B cell (primary cell): Measurements from ENCODE around the gene RNF157. TPM values are rescaled to one million over a fixed set of nuclear protein-coding genes. Genes with fewer than 3 reads are reported as not detected.

Source experiments
- ATAC-seq: fragments of 200-7000 bp; cut with Tn5 transposase; one replicate; pipeline ENCODE4 v1.10.0; 2021; ENCODE audit warnings: low read depth, mild to moderate bottlenecking, moderate number of reproducible peaks, moderate library complexity
- CTCF ChIA-PET: fragments of 350-600 bp; sonication (Branson Sonifier 250); formaldehyde crosslinking; loops from one replicate; lab custom pipeline; 2021; ENCODE audit warnings: antibody characterized with exemption, inconsistent platforms; lab: Charles Lee
- POLR2A ChIA-PET: fragments of 350-600 bp; sonication (Branson Sonifier 250); formaldehyde crosslinking; loops from one replicate; lab custom pipeline; 2021; ENCODE audit warnings: antibody characterized with exemption; lab: Charles Lee
- DNase-seq: peaks from one replicate; pipeline ENCODE4 v3.0.0; 2013
- H2AFZ ChIP-seq: 2 replicates; pipeline ENCODE4 v1.6.1; 2012; ENCODE audit warnings: mild to moderate bottlenecking, low read depth, low read length; ENCODE audit not compliant: insufficient read depth, poor library complexity, severe bottlenecking
- H3K27ac ChIP-seq, 2 donors: 1 replicate in 1 of 2; 2 replicates in 1 of 2; pipeline ENCODE4 v1.5.1; 2012 to 2013; ENCODE audit warnings: low read length in 2 of 2, mild to moderate bottlenecking in 2 of 2, moderate library complexity in 1 of 2
- H3K27me3 ChIP-seq, 4 experiments: fragments of 200-600 bp in 1 of 4; sonication (generic) in 1 of 4; replicated peaks in 1 of 4; 1 replicate in 2 of 4; 2 replicates in 2 of 4; pipeline versions ENCODE4 v1.6.1 to v1.7.0; 2013 to 2016; ENCODE audit warnings: low read length in 3 of 4, mild to moderate bottlenecking in 2 of 4, mixed read lengths in 1 of 4, moderate library complexity in 1 of 4; ENCODE audit not compliant: insufficient read depth in 4 of 4, control insufficient read depth in 3 of 4; ENCODE audit errors: control extremely low read depth in 1 of 4
- H3K36me3 ChIP-seq, 2 experiments: replicated peaks in 1 of 2; 1 replicate in 1 of 2; 2 replicates in 1 of 2; pipeline versions ENCODE4 v1.6.1 to v1.7.1; 2013; ENCODE audit warnings: low read length in 1 of 2; ENCODE audit not compliant: insufficient read depth in 2 of 2, control insufficient read depth in 1 of 2; ENCODE audit errors: control extremely low read depth in 1 of 2, extremely low read depth in 1 of 2
- H3K4me1 ChIP-seq, 2 donors: fragments of 200-600 bp in 1 of 2; sonication (generic) in 1 of 2; 1 replicate in 1 of 2; 2 replicates in 1 of 2; pipeline versions ENCODE4 v1.5.1 to v1.6.1; 2013 to 2017; ENCODE audit warnings: low read length in 2 of 2; ENCODE audit not compliant: control insufficient read depth in 2 of 2, insufficient read depth in 2 of 2
- H3K4me2 ChIP-seq: replicated peaks from 2 replicates; pipeline ENCODE3; 2012; ENCODE audit warnings: mild to moderate bottlenecking, low read depth, low read length; ENCODE audit not compliant: poor library complexity, severe bottlenecking
- H3K4me3 ChIP-seq, 5 experiments: fragments of 200-600 bp in 1 of 5; sonication (generic) in 1 of 5; 1 replicate in 3 of 5; 2 replicates in 2 of 5; pipeline versions ENCODE4 v1.5.1 to v1.7.0; 2011 to 2016; ENCODE audit warnings: low read length in 4 of 5, mild to moderate bottlenecking in 4 of 5, low read depth in 2 of 5, control low read depth in 1 of 5, moderate library complexity in 1 of 5; ENCODE audit not compliant: insufficient read depth in 1 of 5; ENCODE audit errors: control extremely low read depth in 1 of 5, extremely low read depth in 1 of 5
- H3K79me2 ChIP-seq: fragments of 200-600 bp; sonication (generic); one replicate; pipeline ENCODE4 v1.6.0; 2016; ENCODE audit warnings: low read length; ENCODE audit not compliant: control insufficient read depth, insufficient read depth
- H3K9ac ChIP-seq: fragments of 200-600 bp; sonication (generic); 2 replicates; pipeline ENCODE4 v1.6.1; 2017; ENCODE audit warnings: mild to moderate bottlenecking, low read length, moderate library complexity
- H3K9me3 ChIP-seq, 3 donors: one replicate each; pipeline versions ENCODE4 v1.6.1 to v1.7.1; 2013; ENCODE audit warnings: low read length in 2 of 3; ENCODE audit not compliant: control insufficient read depth in 2 of 3, insufficient read depth in 1 of 3; ENCODE audit errors: control extremely low read depth in 1 of 3
- H4K20me1 ChIP-seq: 2 replicates; pipeline ENCODE4 v1.6.0; 2012; ENCODE audit warnings: mild to moderate bottlenecking, low read length; ENCODE audit not compliant: insufficient read depth, control insufficient read depth, poor library complexity, severe bottlenecking
- H3K27ac Mint-ChIP-seq: one replicate; pipeline ENCODE4 v1.8.0; 2021; ENCODE audit warnings: mixed read lengths
- H3K27me3 Mint-ChIP-seq: one replicate; pipeline ENCODE4 v1.8.0; 2021; ENCODE audit warnings: mixed read lengths
- H3K4me1 Mint-ChIP-seq: one replicate; pipeline ENCODE4 v1.8.0; 2021; ENCODE audit warnings: mixed read lengths
- H3K4me3 Mint-ChIP-seq: one replicate; pipeline ENCODE4 v1.8.0; 2021; ENCODE audit warnings: mixed read lengths
- H3K9me3 Mint-ChIP-seq: one replicate; pipeline ENCODE4 v1.8.0; 2022; ENCODE audit warnings: mixed read lengths; ENCODE audit not compliant: insufficient read depth
- EZH2 ChIP-seq: IDR thresholded peaks from 2 replicates; pipeline ENCODE4 v1.6.1; 2012; ENCODE audit warnings: borderline replicate concordance, low read depth, mild to moderate bottlenecking, moderate library complexity, low read length; ENCODE audit not compliant: insufficient read depth, poor library complexity, severe bottlenecking
- WGBS: methylation state at CpG from one replicate; pipeline ENCODE4 v1.1.5; 2013; ENCODE audit warnings: missing lambda C conversion rate; ENCODE audit not compliant: insufficient coverage; 5-methylcytosine and 5-hydroxymethylcytosine counted together
- intact Hi-C: fragments of 100-400 bp; cut with micrococcal nuclease; formaldehyde crosslinking; loops from one replicate; pipeline ENCODE4 v1.10.0; 2022
- polyA plus RNA-seq: library from polyadenylated mRNA; depleted of rRNA; stranded (reverse); fragments of >200 nt; gene quantifications from 2 replicates; pipeline ENCODE4 v1.2.3, GENCODE V29; 2012
- total RNA-seq, 2 donors: library from RNA; stranded (reverse); fragments of 120-200 nt in 1 of 2; gene quantifications; 1 replicate in 1 of 2; 2 replicates in 1 of 2; pipeline versions ENCODE4 v1.2.3 to v1.2.4, GENCODE V29; 2013 to 2022
- TF ChIP-seq, protein P1 (sequence below): fragments of 200-600 bp; IDR thresholded peaks from one replicate; pipeline ENCODE4 v1.8.0; 2022; ENCODE audit warnings: antibody characterized with exemption, mild to moderate bottlenecking

RNF157 gene
- total and polyA plus RNA-seq, 2 donors (not counting 1 experiment from before 2014, with no cell fraction given): 0.54 to 1.2 TPM

DNA sequence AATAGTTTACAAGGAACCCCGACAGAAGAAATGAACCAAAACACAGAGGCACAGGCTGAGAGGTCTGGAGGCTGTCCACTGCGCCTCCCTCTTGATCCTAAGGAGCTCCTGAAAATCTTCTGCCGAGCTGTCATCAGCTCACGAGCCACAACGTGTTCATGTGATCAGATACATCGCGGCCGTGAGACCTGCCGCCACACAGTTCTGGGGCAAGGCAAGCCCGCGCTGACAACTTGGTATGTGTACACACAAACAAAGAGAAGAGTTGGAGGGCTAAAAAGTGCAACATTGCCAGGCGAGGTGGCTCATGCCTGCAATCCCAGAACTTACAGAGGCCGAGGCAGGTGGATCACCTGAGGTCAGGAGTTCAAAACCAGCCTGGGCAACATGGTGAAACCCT, 144.3 kb downstream of the RNF157 start:
- ATAC-seq: no peak
- Histone ChIP-seq H2AFZ (no peak overlapping the region), H3K4me1 (no peaks in the 10 kb centered on the region), H3K4me2 (no peak overlapping the region), H3K79me2 (peaks cover 23% of the 10 kb centered on the region), H3K27me3 (no peaks in the 10 kb centered on the region), H3K36me3 (peaks cover 2 to 71% of the 10 kb centered on the region in 2 experiments), H4K20me1 (peaks cover 10% of the 10 kb centered on the region), H3K4me3 (no peak overlapping the region), H3K27ac (no peak overlapping the region), H3K9me3 (peaks cover 0 to 3% (median 0%) of the 10 kb centered on the region in 3 donors), H3K9ac (no peak overlapping the region)
- Mint-ChIP-seq H3K9me3 (no peaks in the 10 kb centered on the region), H3K27me3 (no peaks in the 10 kb centered on the region), H3K27ac (no peak overlapping the region), H3K4me3 (no peak overlapping the region), H3K4me1 (peaks cover 2% of the 10 kb centered on the region)
- WGBS: 97% methylated on average over 13 of the region's 13 CpGs
- intact Hi-C loops: no loop called here
- CTCF ChIA-PET: interaction anchor here (1.1 kb wide), 1 partner anchor 23 kb away, joined by 5 read pairs; no protein-coding TSS in a partner anchor
- POLR2A ChIA-PET: interaction anchor here (0.6 kb wide), 1 partner anchor 684 kb away, joined by 6 read pairs; no protein-coding TSS in a partner anchor
- DNase-seq: no peak
- TF ChIP-seq, protein P1, sequence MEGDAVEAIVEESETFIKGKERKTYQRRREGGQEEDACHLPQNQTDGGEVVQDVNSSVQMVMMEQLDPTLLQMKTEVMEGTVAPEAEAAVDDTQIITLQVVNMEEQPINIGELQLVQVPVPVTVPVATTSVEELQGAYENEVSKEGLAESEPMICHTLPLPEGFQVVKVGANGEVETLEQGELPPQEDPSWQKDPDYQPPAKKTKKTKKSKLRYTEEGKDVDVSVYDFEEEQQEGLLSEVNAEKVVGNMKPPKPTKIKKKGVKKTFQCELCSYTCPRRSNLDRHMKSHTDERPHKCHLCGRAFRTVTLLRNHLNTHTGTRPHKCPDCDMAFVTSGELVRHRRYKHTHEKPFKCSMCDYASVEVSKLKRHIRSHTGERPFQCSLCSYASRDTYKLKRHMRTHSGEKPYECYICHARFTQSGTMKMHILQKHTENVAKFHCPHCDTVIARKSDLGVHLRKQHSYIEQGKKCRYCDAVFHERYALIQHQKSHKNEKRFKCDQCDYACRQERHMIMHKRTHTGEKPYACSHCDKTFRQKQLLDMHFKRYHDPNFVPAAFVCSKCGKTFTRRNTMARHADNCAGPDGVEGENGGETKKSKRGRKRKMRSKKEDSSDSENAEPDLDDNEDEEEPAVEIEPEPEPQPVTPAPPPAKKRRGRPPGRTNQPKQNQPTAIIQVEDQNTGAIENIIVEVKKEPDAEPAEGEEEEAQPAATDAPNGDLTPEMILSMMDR: no peak
- no peak for TF ChIP-seq EZH2

DNA sequence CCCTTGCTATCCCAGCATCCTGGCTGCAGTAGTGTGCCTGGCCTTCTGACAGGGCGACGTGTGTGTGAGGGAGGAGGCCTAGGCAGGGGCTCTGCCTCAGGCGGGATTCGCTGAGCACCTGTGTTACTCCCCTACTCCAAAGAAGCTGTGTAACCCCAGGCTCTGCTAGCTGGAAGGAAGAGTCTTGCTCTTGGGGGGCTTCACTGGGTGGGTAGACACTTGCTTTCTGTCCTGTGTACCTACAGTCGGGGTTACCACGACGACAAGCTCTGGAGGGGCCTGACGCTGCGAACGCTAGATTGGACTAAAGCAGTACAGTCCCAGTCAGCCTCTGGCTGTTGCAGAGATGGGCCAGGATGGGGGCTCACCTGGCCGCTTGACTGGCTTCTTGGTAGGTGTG, 146.2 kb downstream of the RNF157 start:
- Histone ChIP-seq H3K27me3 (no peaks in the 10 kb centered on the region), H3K27ac (no peak overlapping the region), H3K4me3 (no peak overlapping the region), H3K4me1 (no peaks in the 10 kb centered on the region), H3K9ac (no peak overlapping the region), H2AFZ (no peak overlapping the region), H3K79me2 (peaks cover 23% of the 10 kb centered on the region), H3K36me3 (peaks cover 2 to 79% of the 10 kb centered on the region in 2 experiments), H3K9me3 (peaks cover 0 to 3% (median 0%) of the 10 kb centered on the region in 3 donors), H4K20me1 (peaks cover 21% of the 10 kb centered on the region), H3K4me2 (no peak overlapping the region)
- CTCF ChIA-PET: interaction anchor here (1.5 kb wide), 1 partner anchor 186 kb away, joined by 7 read pairs; no protein-coding TSS in a partner anchor
- 95% methylated on average over 7 of the region's 11 CpGs for WGBS
- TF ChIP-seq, protein P1: no peak
- TF ChIP-seq EZH2: no peak
- intact Hi-C loops: no loop called here
- no peaks in the 10 kb centered on the region for H3K27me3 Mint-ChIP-seq
- DNase-seq (no peak), ATAC-seq (no peak)
- H3K9me3 Mint-ChIP-seq: no peaks in the 10 kb centered on the region
- H3K27ac Mint-ChIP-seq: no peak overlapping the region
- H3K4me3 Mint-ChIP-seq: no peak overlapping the region
- H3K4me1 Mint-ChIP-seq: no peaks in the 10 kb centered on the region
- POLR2A ChIA-PET: no interaction called here
